Skin epidermis (tissue), 12 donors: Measurements from ENCODE around the gene SELP.

ENCODE experiments used
- H3K27ac ChIP-seq, 21 experiments: fragments of 200-600 bp; sonication (generic) in 11 of 21; one replicate each; pipeline ENCODE4 v1.5.0; 2020; ENCODE audit warnings: mild to moderate bottlenecking in 3 of 21, inconsistent platforms in 2 of 21, moderate library complexity in 2 of 21
- H3K4me3 ChIP-seq, 7 experiments: fragments of 200-600 bp; sonication (generic) in 2 of 7; one replicate each; pipeline ENCODE4 v1.5.0; 2020; ENCODE audit warnings: inconsistent platforms in 2 of 7, mild to moderate bottlenecking in 2 of 7, moderate library complexity in 1 of 7

SELP gene

DNA sequence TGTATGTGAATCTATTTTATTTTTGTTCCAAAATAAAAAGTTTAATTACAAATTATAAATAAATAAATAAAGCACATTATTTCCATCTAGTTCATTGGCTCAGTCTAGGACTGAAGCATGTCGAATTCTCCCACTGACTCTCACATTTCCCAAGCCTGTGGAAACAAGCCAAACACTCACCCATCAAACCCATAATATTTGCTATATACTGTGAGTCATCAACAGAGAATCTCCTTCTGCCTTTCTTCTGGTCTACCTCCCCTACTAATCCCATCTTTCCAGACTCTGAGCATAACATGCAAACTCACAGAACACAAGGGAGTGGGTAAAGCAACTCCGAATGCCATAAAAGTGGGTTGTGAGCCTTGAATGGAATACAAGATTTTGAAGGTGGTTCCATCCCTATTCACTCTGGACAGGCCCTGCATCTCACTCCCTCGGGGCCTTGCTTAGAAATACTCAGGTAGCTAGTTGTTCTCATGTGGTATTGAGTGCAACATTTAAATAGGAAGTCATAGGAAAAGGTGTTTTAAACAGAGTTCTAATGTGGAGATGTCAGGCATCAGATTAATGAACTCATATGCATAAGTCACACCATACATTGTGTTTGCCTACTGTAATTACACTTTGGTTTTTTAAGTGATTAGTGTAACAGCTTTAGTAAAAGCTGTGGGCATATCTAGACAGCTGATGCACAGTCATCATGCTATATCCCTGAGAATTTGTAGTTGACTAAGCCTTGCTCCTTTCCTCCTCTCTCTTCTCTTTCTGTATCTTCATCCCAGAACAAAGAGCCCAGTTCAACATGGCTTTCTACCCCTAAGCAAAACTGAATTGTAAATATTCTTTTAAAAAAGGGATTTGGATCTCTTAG, 90.7 kb downstream of the SELP start:
- H3K4me3 ChIP-seq = no peak overlapping the region
- H3K27ac ChIP-seq = no peak overlapping the region
